Suppressor macrophage treated with lipopolysaccharide for 1 hour (primary cell): ENCODE results near the gene GJD4.
A peak's percentile ranks its signal among the peaks of the same experiment; 100 is the strongest.

Experiments
- DNase-seq, 3 donors: peaks; one replicate each; pipeline ENCODE4 v3.0.0-alpha.2; 2020 to 2022

Gene GJD4

GRCh38 chr10:35579726-35580422 is 25.3 kb upstream of the GJD4 start:
- DNase-seq = no peak

GRCh38 chr10:35580423-35580770 is 24.7 kb upstream of the GJD4 start:
- DNase-seq = no peak

- no peak for DNase-seq
Measured at GRCh38 chr10:35581655-35582054, 23.5 kb upstream of the GJD4 start.

- DNase-seq = no peak
Measured at GRCh38 chr10:35584946-35585345, 20.2 kb upstream of the GJD4 start.

GRCh38 chr10:35585356-35585755 is 19.8 kb upstream of the GJD4 start:
- DNase-seq = no peak

- no peak for DNase-seq
Measured at GRCh38 chr10:35585903-35586535, 19.1 kb upstream of the GJD4 start.

GRCh38 chr10:35588836-35589235 is 16.3 kb upstream of the GJD4 start:
- DNase-seq = no peak

- DNase-seq = no peak
Measured at GRCh38 chr10:35592441-35592840, 12.7 kb upstream of the GJD4 start.

- no peak for DNase-seq
Measured at GRCh38 chr10:35594115-35595079, 10.7 kb upstream of the GJD4 start.

- DNase-seq = no peak
Measured at GRCh38 chr10:35595106-35595505, 10.0 kb upstream of the GJD4 start.

GRCh38 chr10:35598379-35598778 is 6.8 kb upstream of the GJD4 start:
- DNase-seq = peak in 2 of 3 donors; percentile 3 to 8

- DNase-seq = no peak
Measured at GRCh38 chr10:35600193-35600592, 4.9 kb upstream of the GJD4 start.

GRCh38 chr10:35606430-35606829 is 1.3 kb downstream of the GJD4 start:
- no peak for DNase-seq

GRCh38 chr10:35607475-35608327 is 2.6 kb downstream of the GJD4 start:
- DNase-seq = peak in 2 of 3 donors; percentile 14 to 21

- DNase-seq = no peak
Measured at GRCh38 chr10:35608328-35608672, 3.2 kb downstream of the GJD4 start.

- no peak for DNase-seq
Measured at GRCh38 chr10:35611750-35612149, 6.6 kb downstream of the GJD4 start.

- no peak for DNase-seq
Measured at GRCh38 chr10:35612385-35613106, 7.4 kb downstream of the GJD4 start.

- no peak for DNase-seq
Measured at GRCh38 chr10:35613107-35613440, 7.9 kb downstream of the GJD4 start.

- DNase-seq = no peak
Measured at GRCh38 chr10:35613597-35614226, 8.6 kb downstream of the GJD4 start.

- no peak for DNase-seq
Measured at GRCh38 chr10:35614312-35614711, 9.2 kb downstream of the GJD4 start.

- no peak for DNase-seq
Measured at GRCh38 chr10:35626971-35627507, 21.9 kb downstream of the GJD4 start.
